ENCODE data around the gene ZFY.

The ZFY gene

DNA sequence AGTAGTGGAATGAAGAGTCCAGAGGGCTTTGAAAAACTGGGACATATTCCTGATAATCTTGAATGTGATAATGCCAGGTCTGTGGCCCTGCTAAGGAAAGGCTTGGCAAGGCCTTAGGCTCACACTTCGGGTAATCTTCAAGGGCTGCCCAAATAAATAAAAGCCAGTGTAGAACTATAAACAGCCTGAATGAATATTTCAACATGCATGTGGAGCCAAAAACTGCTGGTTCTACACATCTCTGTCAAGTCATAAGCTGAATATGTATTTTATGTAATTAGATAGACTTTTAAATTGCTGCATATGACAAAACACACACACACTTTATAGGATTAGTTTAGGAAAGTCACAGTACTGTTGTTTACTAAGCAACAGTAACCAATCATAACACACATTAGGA, 30.4 kb downstream of the ZFY start:
- Histone ChIP-seq H3K27ac (ENCODE audit: low read length) (no peak overlapping the region), H2AFZ (ENCODE audit: low read length) (no peak overlapping the region), H3K9me3 (replicated peaks; ENCODE audit: insufficient read depth, low read length) (no peaks in the 10 kb centered on the region), H3K9me2 (replicated peaks; ENCODE audit: insufficient read depth, low read length) (no peaks in the 10 kb centered on the region), H4K20me1 (ENCODE audit: insufficient read depth, low read length) (no peaks in the 10 kb centered on the region), H3K4me1 (ENCODE audit: low read length) (no peaks in the 10 kb centered on the region), H3K9ac (ENCODE audit: low read length) (no peak overlapping the region), H3F3A (ENCODE audit: insufficient read depth, low read length) (no peaks in the 10 kb centered on the region), H3K4me2 (ENCODE audit: low read depth, low read length) (no peak overlapping the region), H3K27me3 (replicated peaks; ENCODE audit: insufficient read depth, low read length) (no peaks in the 10 kb centered on the region), H3K36me3 (replicated peaks; ENCODE audit: insufficient read depth, low read length) (no peaks in the 10 kb centered on the region), H3K79me2 (ENCODE audit: low read length) (no peaks in the 10 kb centered on the region), H3K4me3 (ENCODE audit: low read length) (no peak overlapping the region)
- no peak for TF ChIP-seq EZH2 (optimal IDR thresholded peaks at IDR 0.05; ENCODE audit: low read depth, low read length)
- TF ChIP-seq EZH2phosphoT487 (IDR thresholded peaks at IDR 0.05; ENCODE audit: low read length), result no peak
- no peak for DNase-seq

DNA sequence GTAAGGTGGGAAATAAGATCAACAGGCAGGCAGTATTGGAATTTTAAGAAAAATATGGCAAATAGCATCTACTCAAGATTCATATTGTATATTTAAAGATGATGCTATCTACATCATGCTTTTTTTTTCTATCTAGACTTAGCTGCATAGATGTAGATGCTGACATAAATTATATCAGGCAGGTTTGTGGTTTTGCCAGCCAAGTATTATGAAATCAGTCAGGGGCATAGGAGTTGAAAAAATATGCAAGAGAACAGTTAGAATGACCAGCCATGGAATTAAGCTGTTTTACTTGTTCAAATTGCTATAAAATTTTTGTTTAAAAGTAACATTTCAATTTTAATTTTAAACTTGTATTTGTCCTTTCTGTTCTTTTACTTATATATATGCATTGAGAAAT, 34.4 kb downstream of the ZFY start:
- H3K4me3 ChIP-seq (ENCODE audit: low read length), result no peak overlapping the region
- TF ChIP-seq EZH2 (optimal IDR thresholded peaks at IDR 0.05; ENCODE audit: low read depth, low read length), result no peak
- TF ChIP-seq EZH2phosphoT487 (IDR thresholded peaks at IDR 0.05; ENCODE audit: low read length), result no peak
- TF ChIP-seq, protein P1, sequence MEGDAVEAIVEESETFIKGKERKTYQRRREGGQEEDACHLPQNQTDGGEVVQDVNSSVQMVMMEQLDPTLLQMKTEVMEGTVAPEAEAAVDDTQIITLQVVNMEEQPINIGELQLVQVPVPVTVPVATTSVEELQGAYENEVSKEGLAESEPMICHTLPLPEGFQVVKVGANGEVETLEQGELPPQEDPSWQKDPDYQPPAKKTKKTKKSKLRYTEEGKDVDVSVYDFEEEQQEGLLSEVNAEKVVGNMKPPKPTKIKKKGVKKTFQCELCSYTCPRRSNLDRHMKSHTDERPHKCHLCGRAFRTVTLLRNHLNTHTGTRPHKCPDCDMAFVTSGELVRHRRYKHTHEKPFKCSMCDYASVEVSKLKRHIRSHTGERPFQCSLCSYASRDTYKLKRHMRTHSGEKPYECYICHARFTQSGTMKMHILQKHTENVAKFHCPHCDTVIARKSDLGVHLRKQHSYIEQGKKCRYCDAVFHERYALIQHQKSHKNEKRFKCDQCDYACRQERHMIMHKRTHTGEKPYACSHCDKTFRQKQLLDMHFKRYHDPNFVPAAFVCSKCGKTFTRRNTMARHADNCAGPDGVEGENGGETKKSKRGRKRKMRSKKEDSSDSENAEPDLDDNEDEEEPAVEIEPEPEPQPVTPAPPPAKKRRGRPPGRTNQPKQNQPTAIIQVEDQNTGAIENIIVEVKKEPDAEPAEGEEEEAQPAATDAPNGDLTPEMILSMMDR (IDR thresholded peaks at IDR 0.05; ENCODE audit: low read length), result no peak
- H2AFZ ChIP-seq (ENCODE audit: low read length), result no peak overlapping the region
- H3K36me3 ChIP-seq (replicated peaks; ENCODE audit: insufficient read depth, low read length), result no peaks in the 10 kb centered on the region
- no peaks in the 10 kb centered on the region for H3K9me3 ChIP-seq (replicated peaks; ENCODE audit: insufficient read depth, low read length)
- H3K27me3 ChIP-seq (replicated peaks; ENCODE audit: insufficient read depth, low read length), result no peaks in the 10 kb centered on the region
- no peaks in the 10 kb centered on the region for H3K9me2 ChIP-seq (replicated peaks; ENCODE audit: insufficient read depth, low read length)
- H3K4me1 ChIP-seq (ENCODE audit: low read length), result no peaks in the 10 kb centered on the region
- H4K20me1 ChIP-seq (ENCODE audit: insufficient read depth, low read length), result no peaks in the 10 kb centered on the region
- H3K4me2 ChIP-seq (ENCODE audit: low read depth, low read length), result no peak overlapping the region
- no peaks in the 10 kb centered on the region for H3F3A ChIP-seq (ENCODE audit: insufficient read depth, low read length)
- no peaks in the 10 kb centered on the region for H3K79me2 ChIP-seq (ENCODE audit: low read length)
- no peak overlapping the region for H3K27ac ChIP-seq (ENCODE audit: low read length)
- no peak for DNase-seq
- no peak overlapping the region for H3K9ac ChIP-seq (ENCODE audit: low read length)

DNA sequence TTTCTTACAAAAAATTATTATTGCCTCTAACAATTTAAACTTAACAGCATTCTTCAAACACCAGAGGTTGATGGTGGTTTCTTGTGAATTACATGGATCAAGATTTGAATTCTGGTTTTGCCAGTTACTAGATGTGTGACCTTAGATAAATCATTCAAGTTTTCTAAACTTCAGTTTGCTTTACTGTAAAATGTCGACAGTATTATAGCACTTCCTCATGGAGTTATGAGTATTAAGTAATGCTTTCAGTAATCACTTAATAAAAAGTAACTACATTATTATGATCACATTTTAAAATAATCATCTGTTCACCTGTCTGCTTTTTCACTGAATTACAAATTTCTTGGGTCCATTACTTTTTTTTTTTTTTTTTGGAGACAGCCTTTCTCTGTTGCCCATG, 37.5 kb downstream of the ZFY start:
- no peak overlapping the region for H3K4me2 ChIP-seq (ENCODE audit: low read depth, low read length)
- no peaks in the 10 kb centered on the region for H3K9me3 ChIP-seq (replicated peaks; ENCODE audit: insufficient read depth, low read length)
- H3K9ac ChIP-seq (ENCODE audit: low read length), result no peak overlapping the region
- H3F3A ChIP-seq (ENCODE audit: insufficient read depth, low read length), result no peaks in the 10 kb centered on the region
- no peak for DNase-seq
- H3K27me3 ChIP-seq (replicated peaks; ENCODE audit: insufficient read depth, low read length), result no peaks in the 10 kb centered on the region
- H3K4me3 ChIP-seq (ENCODE audit: low read length), result no peak overlapping the region
- no peak overlapping the region for H2AFZ ChIP-seq (ENCODE audit: low read length)
- H3K79me2 ChIP-seq (ENCODE audit: low read length), result no peaks in the 10 kb centered on the region
- no peaks in the 10 kb centered on the region for H4K20me1 ChIP-seq (ENCODE audit: insufficient read depth, low read length)
- no peaks in the 10 kb centered on the region for H3K36me3 ChIP-seq (replicated peaks; ENCODE audit: insufficient read depth, low read length)
- H3K4me1 ChIP-seq (ENCODE audit: low read length), result no peaks in the 10 kb centered on the region
- H3K9me2 ChIP-seq (replicated peaks; ENCODE audit: insufficient read depth, low read length), result no peaks in the 10 kb centered on the region
- no peak overlapping the region for H3K27ac ChIP-seq (ENCODE audit: low read length)
- TF ChIP-seq EZH2 (optimal IDR thresholded peaks at IDR 0.05; ENCODE audit: low read depth, low read length), result no peak
- TF ChIP-seq, protein P1 (IDR thresholded peaks at IDR 0.05; ENCODE audit: low read length), result no peak
- no peak for TF ChIP-seq EZH2phosphoT487 (IDR thresholded peaks at IDR 0.05; ENCODE audit: low read length)

DNA sequence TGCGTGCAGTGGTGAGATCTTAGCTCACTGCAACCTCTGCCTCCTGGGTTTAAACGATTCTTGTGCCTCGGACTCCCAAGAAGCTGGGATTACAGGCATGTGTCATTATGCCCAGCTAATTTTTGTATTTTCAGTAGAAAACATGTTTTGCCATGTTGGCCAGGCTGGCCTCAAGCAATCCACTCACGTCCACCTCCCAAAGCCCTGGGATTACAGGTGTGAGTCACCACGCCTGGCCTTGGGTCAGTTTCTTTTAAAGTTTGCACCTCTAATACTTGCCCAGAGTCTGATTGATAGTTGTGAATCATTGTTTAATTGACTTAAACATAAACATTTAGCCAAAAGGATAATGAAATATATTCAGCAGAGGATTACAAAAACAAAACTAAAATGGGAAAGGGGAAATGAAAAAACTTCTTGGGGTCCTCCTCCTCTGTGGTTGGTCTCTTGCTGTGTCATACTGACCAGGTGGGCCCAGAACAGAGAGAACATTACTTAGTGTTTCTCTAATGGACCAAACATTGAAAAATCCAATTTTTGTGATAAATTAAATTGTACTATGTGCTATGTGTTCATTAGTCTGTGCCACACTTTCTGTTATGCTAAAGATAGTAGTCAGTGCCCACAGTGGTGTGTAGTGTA, 38.0 kb downstream of the ZFY start:
- no peaks in the 10 kb centered on the region for H3K9me3 ChIP-seq (replicated peaks; ENCODE audit: insufficient read depth, low read length)
- H3K36me3 ChIP-seq (replicated peaks; ENCODE audit: insufficient read depth, low read length), result no peaks in the 10 kb centered on the region
- no peak overlapping the region for H3K9ac ChIP-seq (ENCODE audit: low read length)
- no peaks in the 10 kb centered on the region for H3K9me2 ChIP-seq (replicated peaks; ENCODE audit: insufficient read depth, low read length)
- no peak overlapping the region for H3K4me3 ChIP-seq (ENCODE audit: low read length)
- no peaks in the 10 kb centered on the region for H3F3A ChIP-seq (ENCODE audit: insufficient read depth, low read length)
- no peaks in the 10 kb centered on the region for H4K20me1 ChIP-seq (ENCODE audit: insufficient read depth, low read length)
- DNase-seq, result no peak
- TF ChIP-seq, protein P1 (IDR thresholded peaks at IDR 0.05; ENCODE audit: low read length), result no peak
- TF ChIP-seq EZH2 (optimal IDR thresholded peaks at IDR 0.05; ENCODE audit: low read depth, low read length) (no peak), EZH2phosphoT487 (IDR thresholded peaks at IDR 0.05; ENCODE audit: low read length) (no peak)
- no peaks in the 10 kb centered on the region for H3K79me2 ChIP-seq (ENCODE audit: low read length)
- H3K4me2 ChIP-seq (ENCODE audit: low read depth, low read length), result no peak overlapping the region
- H3K4me1 ChIP-seq (ENCODE audit: low read length), result no peaks in the 10 kb centered on the region
- no peaks in the 10 kb centered on the region for H3K27me3 ChIP-seq (replicated peaks; ENCODE audit: insufficient read depth, low read length)
- no peak overlapping the region for H3K27ac ChIP-seq (ENCODE audit: low read length)
- no peak overlapping the region for H2AFZ ChIP-seq (ENCODE audit: low read length)
